Measurements from ENCODE around the gene FAM120B.

Gene FAM120B

GRCh38 chr6:170439366-170440361 lies 133.1 kb downstream of the FAM120B start:
- Histone ChIP-seq H3K27ac (ENCODE audit: low read depth, low read length) (no peak overlapping the region), H3K4me3 (ENCODE audit: low read depth in 1 of 2, low read length in 2 of 2) (no peak overlapping the region), H3K36me3 (ENCODE audit: control insufficient read depth in 1 of 2, insufficient read depth in 2 of 2, low read length in 2 of 2) (no peaks in the 10 kb centered on the region), H3K4me1 (ENCODE audit: control insufficient read depth in 1 of 2, insufficient read depth in 2 of 2, low read length in 2 of 2) (peaks cover 10% of the 10 kb centered on the region in 2 donors), H3K9ac (ENCODE audit: low read depth in 1 of 2, low read length in 2 of 2) (no peak overlapping the region), H3K27me3 (ENCODE audit: control insufficient read depth in 1 of 2, insufficient read depth in 2 of 2, low read length in 2 of 2) (peaks cover 0 to 8% of the 10 kb centered on the region in 2 donors), H3K9me3 (ENCODE audit: control insufficient read depth in 1 of 2, low read length in 2 of 2) (no peaks in the 10 kb centered on the region)

GRCh38 chr6:170440437-170440836 lies 133.9 kb downstream of the FAM120B start:
- Histone ChIP-seq H3K4me3 (ENCODE audit: low read depth in 1 of 2, low read length in 2 of 2) (no peak overlapping the region), H3K9me3 (ENCODE audit: control insufficient read depth in 1 of 2, low read length in 2 of 2) (no peaks in the 10 kb centered on the region), H3K4me1 (ENCODE audit: control insufficient read depth in 1 of 2, insufficient read depth in 2 of 2, low read length in 2 of 2) (peaks cover 10% of the 10 kb centered on the region in 2 donors), H3K27me3 (ENCODE audit: control insufficient read depth in 1 of 2, insufficient read depth in 2 of 2, low read length in 2 of 2) (peaks cover 0 to 8% of the 10 kb centered on the region in 2 donors), H3K9ac (ENCODE audit: low read depth in 1 of 2, low read length in 2 of 2) (no peak overlapping the region), H3K36me3 (ENCODE audit: control insufficient read depth in 1 of 2, insufficient read depth in 2 of 2, low read length in 2 of 2) (no peaks in the 10 kb centered on the region), H3K27ac (ENCODE audit: low read depth, low read length) (no peak overlapping the region)

- H3K4me3 ChIP-seq (ENCODE audit: low read depth in 1 of 2, low read length in 2 of 2), result no peak overlapping the region
- peaks cover 0 to 8% of the 10 kb centered on the region in 2 donors for H3K27me3 ChIP-seq (ENCODE audit: control insufficient read depth in 1 of 2, insufficient read depth in 2 of 2, low read length in 2 of 2)
- no peaks in the 10 kb centered on the region for H3K36me3 ChIP-seq (ENCODE audit: control insufficient read depth in 1 of 2, insufficient read depth in 2 of 2, low read length in 2 of 2)
- no peaks in the 10 kb centered on the region for H3K9me3 ChIP-seq (ENCODE audit: control insufficient read depth in 1 of 2, low read length in 2 of 2)
- peaks cover 10% of the 10 kb centered on the region in 2 donors for H3K4me1 ChIP-seq (ENCODE audit: control insufficient read depth in 1 of 2, insufficient read depth in 2 of 2, low read length in 2 of 2)
- no peak overlapping the region for H3K27ac ChIP-seq (ENCODE audit: low read depth, low read length)
- H3K9ac ChIP-seq (ENCODE audit: low read depth in 1 of 2, low read length in 2 of 2), result no peak overlapping the region
Measured at GRCh38 chr6:170441316-170441715, 134.8 kb downstream of the FAM120B start.

GRCh38 chr6:170442596-170442995 lies 136.0 kb downstream of the FAM120B start:
- H3K9ac ChIP-seq (ENCODE audit: low read depth in 1 of 2, low read length in 2 of 2), result no peak overlapping the region
- H3K36me3 ChIP-seq (ENCODE audit: control insufficient read depth in 1 of 2, insufficient read depth in 2 of 2, low read length in 2 of 2), result no peaks in the 10 kb centered on the region
- H3K4me3 ChIP-seq (ENCODE audit: low read depth in 1 of 2, low read length in 2 of 2), result no peak overlapping the region
- peaks cover 0 to 5% of the 10 kb centered on the region in 2 donors for H3K27me3 ChIP-seq (ENCODE audit: control insufficient read depth in 1 of 2, insufficient read depth in 2 of 2, low read length in 2 of 2)
- H3K27ac ChIP-seq (ENCODE audit: low read depth, low read length), result no peak overlapping the region
- no peaks in the 10 kb centered on the region for H3K9me3 ChIP-seq (ENCODE audit: control insufficient read depth in 1 of 2, low read length in 2 of 2)
- H3K4me1 ChIP-seq (ENCODE audit: control insufficient read depth in 1 of 2, insufficient read depth in 2 of 2, low read length in 2 of 2), result peaks cover 9% of the 10 kb centered on the region in 2 donors

- H3K27me3 ChIP-seq (ENCODE audit: control insufficient read depth in 1 of 2, insufficient read depth in 2 of 2, low read length in 2 of 2), result no peaks in the 10 kb centered on the region
- peaks cover 3% of the 10 kb centered on the region in 2 donors for H3K4me1 ChIP-seq (ENCODE audit: control insufficient read depth in 1 of 2, insufficient read depth in 2 of 2, low read length in 2 of 2)
- no peak overlapping the region for H3K4me3 ChIP-seq (ENCODE audit: low read depth in 1 of 2, low read length in 2 of 2)
- no peaks in the 10 kb centered on the region for H3K9me3 ChIP-seq (ENCODE audit: control insufficient read depth in 1 of 2, low read length in 2 of 2)
- H3K9ac ChIP-seq (ENCODE audit: low read depth in 1 of 2, low read length in 2 of 2), result no peak overlapping the region
- H3K36me3 ChIP-seq (ENCODE audit: control insufficient read depth in 1 of 2, insufficient read depth in 2 of 2, low read length in 2 of 2), result no peaks in the 10 kb centered on the region
- H3K27ac ChIP-seq (ENCODE audit: low read depth, low read length), result no peak overlapping the region
Measured at GRCh38 chr6:170443151-170443662, 136.6 kb downstream of the FAM120B start.

GRCh38 chr6:170444056-170444591 lies 137.6 kb downstream of the FAM120B start:
- Histone ChIP-seq H3K9me3 (ENCODE audit: control insufficient read depth in 1 of 2, low read length in 2 of 2) (no peaks in the 10 kb centered on the region), H3K36me3 (ENCODE audit: control insufficient read depth in 1 of 2, insufficient read depth in 2 of 2, low read length in 2 of 2) (no peaks in the 10 kb centered on the region), H3K27me3 (ENCODE audit: control insufficient read depth in 1 of 2, insufficient read depth in 2 of 2, low read length in 2 of 2) (no peaks in the 10 kb centered on the region), H3K4me3 (ENCODE audit: low read depth in 1 of 2, low read length in 2 of 2) (no peak overlapping the region), H3K27ac (ENCODE audit: low read depth, low read length) (no peak overlapping the region), H3K4me1 (ENCODE audit: control insufficient read depth in 1 of 2, insufficient read depth in 2 of 2, low read length in 2 of 2) (no peaks in the 10 kb centered on the region), H3K9ac (ENCODE audit: low read depth in 1 of 2, low read length in 2 of 2) (no peak overlapping the region)

GRCh38 chr6:170444811-170445211 lies 138.3 kb downstream of the FAM120B start:
- Histone ChIP-seq H3K4me3 (ENCODE audit: low read depth in 1 of 2, low read length in 2 of 2) (no peak overlapping the region), H3K36me3 (ENCODE audit: control insufficient read depth in 1 of 2, insufficient read depth in 2 of 2, low read length in 2 of 2) (no peaks in the 10 kb centered on the region), H3K27me3 (ENCODE audit: control insufficient read depth in 1 of 2, insufficient read depth in 2 of 2, low read length in 2 of 2) (no peaks in the 10 kb centered on the region), H3K9me3 (ENCODE audit: control insufficient read depth in 1 of 2, low read length in 2 of 2) (no peaks in the 10 kb centered on the region), H3K27ac (ENCODE audit: low read depth, low read length) (no peak overlapping the region), H3K9ac (ENCODE audit: low read depth in 1 of 2, low read length in 2 of 2) (no peak overlapping the region), H3K4me1 (ENCODE audit: control insufficient read depth in 1 of 2, insufficient read depth in 2 of 2, low read length in 2 of 2) (no peaks in the 10 kb centered on the region)

- no peak overlapping the region for H3K27ac ChIP-seq (ENCODE audit: low read depth, low read length)
- H3K9ac ChIP-seq (ENCODE audit: low read depth in 1 of 2, low read length in 2 of 2), result no peak overlapping the region
- H3K36me3 ChIP-seq (ENCODE audit: control insufficient read depth in 1 of 2, insufficient read depth in 2 of 2, low read length in 2 of 2), result no peaks in the 10 kb centered on the region
- H3K9me3 ChIP-seq (ENCODE audit: control insufficient read depth in 1 of 2, low read length in 2 of 2), result no peaks in the 10 kb centered on the region
- H3K27me3 ChIP-seq (ENCODE audit: control insufficient read depth in 1 of 2, insufficient read depth in 2 of 2, low read length in 2 of 2), result no peaks in the 10 kb centered on the region
- no peak overlapping the region for H3K4me3 ChIP-seq (ENCODE audit: low read depth in 1 of 2, low read length in 2 of 2)
- H3K4me1 ChIP-seq (ENCODE audit: control insufficient read depth in 1 of 2, insufficient read depth in 2 of 2, low read length in 2 of 2), result no peaks in the 10 kb centered on the region
Measured at GRCh38 chr6:170445487-170445886, 138.9 kb downstream of the FAM120B start.

GRCh38 chr6:170445971-170446370 lies 139.4 kb downstream of the FAM120B start:
- H3K9me3 ChIP-seq (ENCODE audit: control insufficient read depth in 1 of 2, low read length in 2 of 2), result no peaks in the 10 kb centered on the region
- no peaks in the 10 kb centered on the region for H3K4me1 ChIP-seq (ENCODE audit: control insufficient read depth in 1 of 2, insufficient read depth in 2 of 2, low read length in 2 of 2)
- no peak overlapping the region for H3K4me3 ChIP-seq (ENCODE audit: low read depth in 1 of 2, low read length in 2 of 2)
- H3K9ac ChIP-seq (ENCODE audit: low read depth in 1 of 2, low read length in 2 of 2), result no peak overlapping the region
- no peak overlapping the region for H3K27ac ChIP-seq (ENCODE audit: low read depth, low read length)
- H3K27me3 ChIP-seq (ENCODE audit: control insufficient read depth in 1 of 2, insufficient read depth in 2 of 2, low read length in 2 of 2), result no peaks in the 10 kb centered on the region
- H3K36me3 ChIP-seq (ENCODE audit: control insufficient read depth in 1 of 2, insufficient read depth in 2 of 2, low read length in 2 of 2), result no peaks in the 10 kb centered on the region

- no peaks in the 10 kb centered on the region for H3K27me3 ChIP-seq (ENCODE audit: control insufficient read depth in 1 of 2, insufficient read depth in 2 of 2, low read length in 2 of 2)
- H3K4me1 ChIP-seq (ENCODE audit: control insufficient read depth in 1 of 2, insufficient read depth in 2 of 2, low read length in 2 of 2), result no peaks in the 10 kb centered on the region
- no peak overlapping the region for H3K27ac ChIP-seq (ENCODE audit: low read depth, low read length)
- no peaks in the 10 kb centered on the region for H3K36me3 ChIP-seq (ENCODE audit: control insufficient read depth in 1 of 2, insufficient read depth in 2 of 2, low read length in 2 of 2)
- H3K9ac ChIP-seq (ENCODE audit: low read depth in 1 of 2, low read length in 2 of 2), result no peak overlapping the region
- H3K9me3 ChIP-seq (ENCODE audit: control insufficient read depth in 1 of 2, low read length in 2 of 2), result no peaks in the 10 kb centered on the region
- H3K4me3 ChIP-seq (ENCODE audit: low read depth in 1 of 2, low read length in 2 of 2), result no peak overlapping the region
Measured at GRCh38 chr6:170446841-170447560, 140.4 kb downstream of the FAM120B start.
